ENCODE data around the gene DEDD.

Gene DEDD

DNA sequence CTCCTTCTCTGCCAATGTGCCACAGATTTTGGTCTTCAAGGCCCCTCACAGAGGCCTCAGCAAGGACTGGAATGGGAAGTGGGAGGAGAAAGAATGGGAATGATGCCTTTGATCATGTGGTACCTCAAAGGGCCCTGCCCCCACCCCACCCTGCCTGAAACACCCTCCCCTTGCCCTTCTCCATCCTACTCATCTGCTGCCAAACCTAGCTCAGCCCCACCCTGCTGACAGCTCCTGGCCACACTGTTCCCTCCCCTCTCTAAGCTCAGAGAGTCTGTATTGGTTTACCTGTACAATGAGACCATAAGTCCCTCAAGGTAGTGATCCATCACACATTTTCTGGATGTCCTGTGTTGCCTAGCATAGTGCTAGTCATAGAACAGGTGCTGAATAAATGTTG, 56.1 kb downstream of the DEDD start:
- DNase-seq (ENCODE audit: low read depth in 2 of 3, low spot score in 1 of 3): no peak

DNA sequence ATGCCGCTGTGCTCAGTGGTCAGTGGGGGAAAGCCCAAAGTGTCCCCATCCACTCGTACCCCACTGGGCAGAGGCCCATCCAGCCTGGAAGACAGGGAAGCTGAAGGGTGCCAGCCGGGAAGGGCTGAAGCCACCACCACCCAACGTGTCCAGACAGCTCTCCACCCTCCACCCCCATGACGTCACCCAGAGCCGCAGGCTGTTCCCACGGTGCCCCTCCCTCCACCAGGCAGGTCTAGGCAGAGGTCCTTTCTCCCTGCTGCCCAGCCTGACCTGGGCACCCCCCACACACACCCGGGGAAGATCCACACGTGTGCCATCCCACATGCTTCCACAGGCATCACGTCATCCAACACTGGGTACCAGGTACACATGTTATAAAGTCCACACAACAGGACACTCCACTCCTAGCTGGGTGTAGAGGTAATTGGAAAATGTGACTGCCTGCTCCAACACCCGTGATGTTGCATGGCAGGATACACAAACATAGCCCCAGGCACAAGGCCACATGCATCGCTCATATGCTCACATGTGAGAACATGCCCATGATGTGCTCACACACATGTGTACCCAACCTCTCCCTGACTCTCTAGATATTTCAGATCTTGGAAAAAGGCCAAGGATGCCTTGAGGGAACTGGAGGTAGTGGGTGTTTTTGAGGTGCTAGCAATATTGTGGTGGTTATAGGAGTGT, 57.6 kb downstream of the DEDD start:
- DNase-seq (ENCODE audit: low read depth in 2 of 3, low spot score in 1 of 3): no peak

GRCh38 chr1:161073474-161074121, 58.9 kb downstream of the DEDD start:
- DNase-seq (ENCODE audit: low read depth in 2 of 3, low spot score in 1 of 3): no peak

- DNase-seq (ENCODE audit: low read depth in 2 of 3, low spot score in 1 of 3): no peak
These were observed 59.6 kb downstream of the DEDD start for GRCh38 chr1:161072751-161073449.

GRCh38 chr1:161071886-161072371, 60.5 kb downstream of the DEDD start:
- DNase-seq (ENCODE audit: low read depth in 2 of 3, low spot score in 1 of 3): peak in 2 of 3 donors; percentile 36 to 48
